HG03175 (cell line): ENCODE data around the gene ZNF516.

ENCODE experiments used
- ATAC-seq: cut with Tn5 transposase; IDR thresholded peaks from one replicate; pipeline ENCODE4 v1.9.1; 2021; ENCODE audit warnings: mild to moderate bottlenecking, moderate library complexity; ENCODE audit not compliant: unreplicated experiment

The ZNF516 gene

DNA sequence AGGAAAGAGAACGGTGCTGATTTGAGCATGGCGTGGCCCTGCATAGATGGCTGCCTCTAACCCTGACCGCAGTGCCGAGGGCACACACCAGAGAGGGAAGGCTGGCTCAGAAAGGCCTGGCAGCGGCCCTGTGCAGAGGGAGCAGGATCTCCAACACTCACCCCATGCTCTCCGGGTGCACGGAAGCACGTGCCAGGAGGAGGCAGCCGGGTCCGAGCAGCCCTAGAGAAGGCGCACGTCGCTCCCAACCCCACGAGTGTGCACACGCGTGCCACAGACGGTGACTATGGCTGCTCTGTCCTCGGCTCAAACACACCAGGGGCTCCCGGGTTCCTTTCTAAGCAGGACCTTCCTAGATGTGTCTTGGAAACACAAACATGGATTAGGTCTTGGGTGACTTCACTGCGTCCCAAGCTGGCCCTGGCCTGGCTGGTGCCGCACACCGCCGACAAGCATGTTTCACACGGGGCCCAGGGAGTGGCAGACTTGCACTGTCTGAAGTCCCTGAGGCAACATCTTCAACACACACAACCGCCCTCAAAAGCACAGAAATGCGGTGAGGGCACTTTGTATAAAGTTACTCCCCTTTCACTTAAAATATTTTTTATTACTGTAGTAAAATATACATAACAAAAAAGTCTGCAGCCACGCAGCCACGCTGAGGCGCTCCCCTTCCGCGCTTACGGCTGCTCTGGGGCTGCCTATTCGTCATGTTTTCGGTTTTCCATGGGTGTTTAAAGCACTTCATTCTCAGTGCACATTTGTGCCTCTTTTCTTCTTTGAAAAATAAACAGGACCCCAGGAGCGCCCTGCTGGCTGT, 110.0 kb downstream of the ZNF516 start:
- no peak for ATAC-seq

DNA sequence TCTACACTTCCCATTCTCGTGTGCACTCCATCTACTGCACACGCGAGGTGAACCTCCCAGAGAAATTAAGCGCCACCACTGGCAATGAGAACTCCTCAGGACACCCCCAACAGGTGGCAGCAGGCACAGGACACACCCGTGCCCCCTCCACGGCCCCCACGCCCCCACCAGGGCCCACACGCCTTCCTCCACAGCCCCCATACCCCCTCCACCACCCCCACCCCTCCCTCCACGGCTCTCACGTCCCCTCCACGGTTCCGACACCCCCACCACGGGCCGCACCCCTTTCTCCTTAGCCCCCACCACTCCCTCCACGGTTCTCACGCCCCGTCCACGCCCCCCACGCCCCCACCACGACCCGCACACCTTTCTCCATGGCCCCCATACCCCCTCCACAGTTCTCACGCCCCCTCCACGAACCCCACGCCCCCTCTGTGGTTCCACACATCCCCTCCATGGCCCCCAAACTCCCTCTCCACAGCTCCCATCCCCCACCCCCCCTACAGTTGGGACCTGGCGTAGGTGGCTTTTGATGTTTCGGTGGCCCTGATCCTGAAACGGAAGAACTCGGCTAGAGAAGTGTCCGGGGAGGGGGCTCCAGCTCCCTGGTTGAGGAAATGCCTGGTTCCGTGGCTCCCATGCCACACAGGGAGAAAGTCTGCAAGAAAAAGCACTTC, 110.8 kb downstream of the ZNF516 start:
- no peak for ATAC-seq

DNA sequence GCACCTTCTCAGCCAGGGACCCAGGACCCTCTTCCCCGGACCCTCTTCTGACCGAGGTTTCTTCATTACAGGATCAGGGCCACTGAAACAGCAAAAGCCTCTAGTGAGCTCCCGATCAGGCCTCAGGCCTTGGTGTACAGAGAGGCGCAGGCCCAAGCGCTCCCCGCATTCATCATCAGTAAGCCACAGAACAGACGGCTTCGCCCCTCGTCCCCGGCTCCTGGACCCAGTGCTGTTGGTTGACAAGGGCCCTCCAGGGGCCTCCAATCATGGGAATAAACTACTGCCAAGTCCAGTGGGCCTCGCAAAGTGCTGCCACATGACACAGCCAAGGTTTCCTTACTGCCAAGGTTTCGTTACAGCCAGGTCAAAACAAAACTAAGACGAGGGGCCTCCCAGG, 111.4 kb downstream of the ZNF516 start:
- no peak for ATAC-seq

DNA sequence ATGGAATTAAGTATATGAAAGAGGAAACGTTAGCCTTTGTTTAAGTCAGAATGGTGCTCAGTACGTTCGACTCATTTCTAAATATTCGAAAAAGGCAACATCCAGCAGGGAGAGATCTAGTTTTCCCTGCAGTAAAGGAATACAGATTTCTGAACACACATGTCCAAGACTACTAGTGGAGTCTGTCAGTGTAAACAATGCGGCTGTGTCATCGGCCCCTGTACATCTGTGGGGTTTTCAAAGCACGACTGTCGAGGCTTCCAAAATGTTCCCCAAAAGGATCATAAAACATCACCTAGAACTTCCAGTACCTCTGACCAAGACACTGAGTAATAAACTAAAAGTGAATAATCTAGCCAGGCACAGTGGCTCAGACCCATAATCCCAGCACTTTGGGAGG, 112.8 kb downstream of the ZNF516 start:
- ATAC-seq: no peak

DNA sequence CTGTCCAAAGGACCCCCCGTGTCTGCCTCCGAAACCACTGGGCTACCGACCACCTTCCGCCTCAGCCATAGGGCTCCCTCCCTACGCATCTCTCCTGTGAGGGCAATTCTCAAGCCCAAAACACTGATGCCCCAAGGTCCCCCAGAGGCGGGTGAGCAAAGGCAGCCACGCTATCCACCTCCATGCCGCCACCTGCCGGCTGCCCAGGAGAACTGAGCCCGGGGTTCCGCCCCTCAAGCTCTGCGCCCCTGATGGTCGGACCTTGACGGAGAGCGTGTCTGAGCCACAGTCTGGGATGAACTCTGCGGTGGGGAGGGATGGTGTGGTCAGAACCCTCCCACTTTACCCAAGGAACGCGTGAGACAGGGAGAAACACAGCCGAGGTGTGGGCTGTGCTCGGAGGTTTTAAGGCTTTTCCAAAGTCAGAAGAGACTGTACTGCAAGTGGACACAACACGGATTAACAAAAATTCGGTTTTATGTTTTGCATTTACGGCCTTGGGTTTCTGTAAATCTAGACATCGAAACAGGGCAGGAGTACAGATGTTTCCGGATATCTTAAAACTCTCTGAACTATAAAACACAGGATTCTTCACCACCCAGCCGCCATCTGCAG, 114.1 kb downstream of the ZNF516 start:
- no peak for ATAC-seq

DNA sequence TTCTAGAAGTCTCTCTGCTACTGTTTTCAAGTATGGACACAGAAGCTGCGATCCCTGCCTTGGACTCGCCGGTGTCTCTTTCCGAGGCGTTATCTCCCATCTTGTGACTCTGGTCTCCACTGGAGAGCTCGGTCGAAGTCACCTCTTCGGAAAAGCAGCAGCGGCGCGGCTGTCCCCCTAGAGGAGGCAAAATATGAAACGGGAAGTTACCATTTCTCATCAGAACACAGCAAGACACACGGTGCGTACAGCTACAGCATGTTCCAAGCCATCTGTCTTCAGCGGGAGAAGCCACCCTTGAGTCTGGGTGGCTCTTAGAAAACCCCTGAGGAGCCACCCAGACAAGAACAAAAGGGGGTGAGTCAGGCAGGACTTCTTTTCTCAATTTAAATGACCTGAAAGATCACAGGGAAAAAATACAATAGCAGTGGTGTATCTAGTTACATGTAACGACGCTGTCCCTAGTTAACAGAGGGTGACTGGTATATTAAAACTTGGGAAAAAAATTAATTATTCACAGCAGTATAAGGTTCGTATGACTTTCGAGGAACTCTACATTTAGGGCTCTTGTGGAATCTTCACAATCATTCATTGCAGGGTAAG, 114.8 kb downstream of the ZNF516 start:
- no peak for ATAC-seq

DNA sequence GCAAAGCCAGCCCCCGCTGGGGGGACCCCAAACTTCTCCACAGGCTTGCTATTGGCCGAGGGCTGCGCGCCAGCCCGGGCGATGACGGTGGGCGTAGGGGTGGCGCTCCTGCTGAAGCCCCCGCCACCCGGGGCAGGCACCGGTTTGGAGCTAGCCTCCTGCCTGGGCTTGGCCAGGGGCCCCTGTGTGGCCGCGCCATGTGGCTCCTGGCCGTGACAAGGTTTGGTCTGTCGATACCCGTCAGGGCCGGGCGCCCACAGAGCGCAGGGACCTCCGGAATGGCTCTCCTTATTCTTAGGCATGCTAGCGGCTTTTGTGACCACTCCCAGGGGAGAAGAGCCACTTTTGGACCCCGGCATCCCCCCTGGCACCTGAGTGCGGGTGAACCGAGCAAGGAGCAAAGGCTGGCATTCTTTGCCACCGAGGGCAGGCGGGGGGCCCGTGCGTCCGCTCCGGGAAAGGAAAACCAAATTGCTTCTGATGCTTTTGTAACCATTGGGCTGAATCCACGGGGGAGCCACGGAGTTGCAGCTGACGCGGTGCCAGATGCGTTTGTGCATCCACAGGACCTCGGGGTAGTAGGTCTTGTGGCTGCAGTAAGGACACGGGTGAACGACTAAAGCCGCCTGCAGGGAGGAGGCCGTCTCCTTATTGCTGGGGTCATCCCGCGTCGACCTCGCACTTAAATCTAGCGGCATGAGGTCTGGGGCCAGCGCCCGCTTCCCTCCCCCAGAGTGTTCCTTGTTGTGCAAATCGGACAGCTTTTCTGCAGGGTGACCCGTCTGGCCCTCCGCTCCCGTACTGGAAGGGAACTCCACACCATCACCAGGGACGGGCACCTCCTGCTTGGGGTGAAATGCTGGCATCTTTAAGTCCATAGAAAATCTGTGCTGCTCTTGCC, 115.6 kb downstream of the ZNF516 start:
- ATAC-seq: no peak

DNA sequence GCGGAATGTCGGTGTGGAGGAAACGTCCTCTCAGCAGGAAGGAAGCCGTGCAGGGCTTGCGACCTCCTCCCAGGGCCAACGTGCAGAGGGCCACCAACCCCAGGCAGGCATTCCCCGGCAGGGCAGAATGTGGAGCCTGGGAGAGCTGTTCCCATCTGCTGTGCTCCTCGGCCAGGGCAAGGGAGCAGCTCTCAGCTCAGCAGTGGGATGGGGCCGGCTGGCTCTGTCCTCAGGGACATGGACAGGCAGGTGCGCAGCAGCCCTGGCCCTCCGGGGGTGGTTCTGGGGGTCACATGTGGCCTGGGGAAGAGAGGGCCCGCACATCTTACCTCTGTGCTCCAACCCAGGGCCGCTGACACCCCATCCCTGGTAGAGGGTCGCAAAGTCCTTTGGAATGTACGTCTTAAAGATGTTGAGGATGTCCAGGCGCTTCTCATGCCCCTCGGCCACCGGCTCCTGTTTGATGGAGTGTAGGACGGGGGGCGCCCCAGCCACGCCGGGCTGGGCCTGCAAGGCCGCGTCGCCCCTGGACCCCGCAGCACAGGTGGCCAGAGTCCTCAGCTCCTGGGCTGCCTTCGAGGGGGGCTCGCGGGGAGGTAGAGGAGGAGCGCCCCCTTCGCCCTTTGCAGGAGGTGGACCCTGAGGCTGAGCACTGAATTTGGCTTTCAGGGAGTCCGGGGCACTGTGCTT, 116.4 kb downstream of the ZNF516 start:
- no peak for ATAC-seq

DNA sequence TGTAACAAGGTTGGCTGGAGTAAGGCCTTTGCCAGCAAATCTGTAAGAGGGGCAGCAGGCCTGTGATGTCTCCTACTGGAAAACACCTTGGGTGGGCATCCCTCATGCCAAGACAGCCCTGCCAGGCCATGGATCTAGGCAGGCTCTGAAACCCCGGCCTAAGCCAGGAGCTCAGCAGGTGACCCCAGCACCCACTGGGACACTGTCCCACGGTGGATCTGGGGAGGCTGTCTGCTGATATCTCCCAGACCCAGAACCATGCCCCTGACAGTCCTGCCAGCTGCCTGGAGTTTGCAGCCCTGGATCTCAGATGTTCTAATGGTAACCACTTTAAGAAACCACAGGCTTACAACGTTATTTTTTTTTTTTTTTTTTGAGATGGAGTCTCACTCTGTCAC, 117.7 kb downstream of the ZNF516 start:
- no peak for ATAC-seq

DNA sequence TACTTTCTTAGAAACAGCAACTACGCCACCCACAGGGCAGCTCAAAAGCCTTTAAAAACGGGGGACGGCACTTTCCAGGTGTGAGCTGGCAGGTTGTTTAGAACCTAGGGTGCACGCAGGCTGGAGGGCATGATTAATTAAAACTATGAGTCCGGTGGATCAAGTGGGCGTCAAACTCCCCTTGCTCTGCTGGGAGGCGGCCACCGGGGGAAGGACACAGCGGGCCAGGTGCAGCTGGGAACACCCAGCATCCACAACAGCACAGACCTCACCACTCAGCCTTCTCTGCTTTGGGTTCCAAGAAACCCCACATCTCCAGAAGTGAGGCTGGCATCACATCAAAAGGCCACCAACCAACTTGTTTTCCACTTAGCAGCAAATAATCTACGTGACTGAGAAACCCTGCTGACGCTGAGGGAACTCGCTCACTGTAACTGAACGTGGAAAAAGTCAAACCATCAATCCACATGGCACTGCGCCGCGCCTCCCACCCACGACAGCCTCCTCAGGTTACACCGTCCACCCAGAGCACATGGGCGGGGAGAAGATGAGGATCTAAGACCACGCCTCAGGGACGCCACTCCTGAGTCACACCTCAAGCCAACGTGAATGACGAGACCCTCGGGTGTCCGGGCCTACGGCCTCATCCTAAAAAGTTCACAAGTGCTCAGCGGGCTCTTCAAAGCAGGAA, 118.2 kb downstream of the ZNF516 start:
- ATAC-seq: no peak

DNA sequence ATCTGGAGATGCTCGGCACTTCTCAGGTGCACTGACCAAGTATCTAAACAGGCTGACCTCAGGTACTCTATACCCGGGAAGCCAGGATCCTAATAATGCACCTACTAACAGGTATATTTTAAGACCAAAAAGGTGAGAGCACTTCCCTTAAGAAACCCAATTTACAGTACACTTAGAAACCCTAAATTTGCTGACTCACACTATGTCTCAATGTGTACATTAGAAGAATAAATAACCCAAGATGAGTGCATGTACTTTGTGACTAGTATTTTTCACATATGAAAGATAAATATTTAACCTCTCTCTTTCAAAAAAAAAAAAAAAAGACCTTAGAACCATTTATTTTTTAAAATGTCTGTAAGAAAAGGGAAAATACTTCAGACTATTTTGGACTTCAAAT, 118.8 kb downstream of the ZNF516 start:
- no peak for ATAC-seq

DNA sequence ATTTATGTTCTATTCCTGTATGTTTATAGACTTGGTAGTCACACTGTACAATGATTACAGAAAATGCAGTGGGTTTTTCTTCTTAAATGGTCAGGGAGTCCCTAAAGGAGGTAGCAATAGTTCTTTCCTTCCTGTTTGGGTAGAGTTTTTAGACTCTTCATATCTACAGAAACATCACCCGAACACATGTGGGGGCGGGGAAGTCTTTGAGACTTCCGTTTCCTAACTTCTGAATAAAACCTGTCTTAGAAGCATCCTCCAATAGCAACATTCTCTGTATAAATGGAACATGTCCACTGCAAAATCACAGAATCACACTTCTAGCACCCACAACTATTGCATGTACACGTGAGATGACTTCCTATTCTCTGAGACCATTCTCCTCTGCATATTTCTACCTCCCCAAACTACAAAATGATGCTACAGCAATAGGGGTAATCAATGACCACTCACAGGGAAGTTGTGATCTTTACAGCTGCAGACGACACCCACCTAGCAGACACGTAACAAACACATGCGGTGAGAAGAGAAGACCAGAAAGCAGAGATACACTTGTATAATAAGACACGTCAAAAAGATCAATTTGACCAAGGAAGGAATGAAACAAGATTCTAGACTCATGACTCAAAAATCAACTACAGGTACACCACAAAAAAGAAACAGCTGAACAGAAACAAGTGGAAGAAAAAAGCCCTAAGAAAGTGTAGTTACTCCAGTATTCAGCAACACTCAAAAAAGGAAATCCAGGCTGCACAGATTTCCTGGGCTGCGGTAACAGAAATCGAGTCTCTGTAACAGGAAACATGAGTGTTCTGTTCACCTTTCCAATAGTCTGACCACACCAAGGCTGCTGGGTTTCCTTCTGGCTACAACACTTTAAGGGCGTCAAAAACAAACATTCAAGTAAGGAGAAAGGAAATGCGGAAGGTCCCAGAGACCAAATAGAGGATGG, 120.4 kb downstream of the ZNF516 start:
- peak; percentile 86 for ATAC-seq

DNA sequence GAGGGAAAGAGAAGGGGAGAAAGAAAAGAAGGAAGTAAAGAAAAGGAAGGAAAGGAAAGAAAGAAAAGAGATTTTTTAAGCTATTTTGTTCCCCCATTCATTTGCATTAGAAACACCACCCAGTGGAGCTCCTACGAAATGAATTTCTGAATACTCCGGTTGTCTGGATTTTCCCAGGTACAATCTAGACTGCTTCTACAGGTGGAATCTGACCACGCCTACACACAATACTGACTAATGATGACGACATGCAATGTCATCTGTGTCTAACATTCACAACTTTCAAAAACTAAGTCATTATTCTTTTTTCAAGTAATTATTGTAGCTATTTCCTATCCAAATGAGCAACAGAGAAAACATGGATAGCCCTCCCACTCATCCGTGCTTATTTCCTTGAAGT, 121.7 kb downstream of the ZNF516 start:
- no peak for ATAC-seq

DNA sequence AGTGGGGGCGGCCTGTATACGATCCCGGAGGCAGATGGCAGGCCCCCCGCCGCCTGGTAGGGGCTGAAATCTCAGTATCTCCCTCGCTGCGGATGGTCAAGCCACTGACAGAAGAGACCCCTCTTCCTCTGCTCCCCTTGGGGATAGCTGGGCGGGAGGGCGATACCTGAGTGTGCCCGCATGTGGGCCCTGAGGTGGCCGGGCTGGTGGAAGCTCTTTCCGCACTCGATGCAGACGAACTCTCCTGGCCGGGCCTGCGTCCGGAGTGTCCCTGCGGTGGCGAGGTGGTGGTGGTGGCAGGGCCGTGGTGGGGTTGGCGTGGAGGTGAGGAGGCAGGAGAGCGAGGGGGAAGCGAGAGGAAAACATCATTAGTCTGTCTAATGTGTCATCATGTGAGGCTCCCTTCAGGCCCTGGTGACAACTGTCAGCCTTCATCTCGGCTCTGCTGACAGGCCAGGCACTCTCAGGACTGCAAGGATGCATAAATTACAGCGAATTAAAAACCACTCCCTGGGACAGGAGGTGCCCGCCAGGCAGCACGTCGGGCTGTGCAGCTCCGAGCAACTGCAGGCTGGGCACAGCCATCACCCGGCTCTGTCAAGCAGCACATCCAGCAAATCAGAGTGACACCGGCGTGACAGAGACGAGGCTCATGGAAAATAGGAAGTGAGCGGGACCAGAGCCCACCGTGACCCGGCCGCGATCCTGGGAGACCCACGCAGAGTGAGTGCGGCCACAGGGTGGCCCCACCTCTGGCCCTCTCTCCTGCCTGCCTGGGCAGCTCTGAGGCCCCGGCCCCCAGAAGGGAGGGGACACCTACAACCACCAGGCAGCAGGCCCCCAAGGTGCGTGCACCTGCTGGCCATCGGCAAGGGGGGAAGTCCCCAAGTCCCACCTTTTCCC, 123.5 kb downstream of the ZNF516 start:
- no peak for ATAC-seq

DNA sequence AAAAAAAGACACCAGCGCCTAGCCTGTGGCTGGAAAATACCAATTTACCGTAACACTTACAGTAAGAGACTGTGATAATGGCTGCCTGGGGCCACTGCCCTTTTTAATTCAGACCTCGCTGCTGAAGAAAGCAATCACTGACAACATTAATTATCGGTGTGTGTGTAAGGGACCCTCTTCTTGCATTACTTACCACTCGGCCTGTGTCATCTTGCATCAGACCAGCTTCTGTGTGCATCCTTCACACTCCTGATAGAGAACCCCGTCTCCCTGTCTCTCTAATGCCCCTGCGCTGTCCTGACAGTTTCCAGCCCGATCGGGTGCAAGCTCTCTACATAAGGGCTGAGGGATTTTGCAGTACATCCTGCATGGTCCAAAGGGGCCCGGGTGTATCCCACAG, 124.4 kb downstream of the ZNF516 start:
- no peak for ATAC-seq

DNA sequence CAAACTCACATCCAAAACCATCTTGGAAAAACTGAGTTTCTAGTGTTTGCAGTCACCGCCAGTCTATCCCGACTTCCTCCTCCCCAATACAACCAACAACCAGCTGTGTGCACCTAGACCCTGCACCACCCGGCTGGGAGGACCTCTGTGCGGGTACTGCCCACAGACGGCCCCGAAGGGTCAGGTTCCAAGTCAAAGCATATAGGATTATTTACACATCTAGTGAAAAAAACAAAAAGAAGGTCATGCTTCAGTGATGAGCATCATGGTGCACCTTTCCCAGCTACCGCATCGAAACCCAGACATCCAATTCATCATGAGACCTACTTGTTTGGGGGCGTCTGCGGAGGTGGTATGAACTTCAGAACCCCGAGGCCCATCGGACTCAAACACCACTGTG, 124.8 kb downstream of the ZNF516 start:
- no peak for ATAC-seq

DNA sequence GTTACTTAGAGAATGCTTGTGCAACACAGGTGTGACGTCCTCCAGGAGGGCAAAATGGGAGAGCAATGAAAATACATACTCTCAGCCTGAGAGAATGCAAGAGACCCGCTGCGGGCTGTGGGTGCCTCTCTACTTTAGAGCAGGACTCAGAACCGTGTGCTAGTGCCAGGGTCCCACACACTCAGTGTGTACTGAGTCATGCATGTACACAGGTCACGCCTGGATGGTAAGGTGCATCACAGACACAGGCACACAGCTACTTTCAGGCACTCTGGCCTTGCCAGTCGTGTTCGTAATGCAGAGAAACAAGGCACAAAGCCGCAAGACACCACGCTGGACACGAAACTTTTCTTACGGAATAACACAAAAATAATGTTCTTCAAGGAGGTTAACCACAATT, 125.3 kb downstream of the ZNF516 start:
- no peak for ATAC-seq
